Measurements from ENCODE around the gene OOEP. TPM values are rescaled to one million over a fixed set of nuclear protein-coding genes. Genes with fewer than 3 reads are reported as not detected.
"Not testable (repeated sequence)": the region's sequence is repeated elsewhere in the genome, so short reads cannot be mapped to it uniquely, and the experiment has no call there.

The OOEP gene
- total RNA-seq, 1 donor from 2014 or later = not detected

GRCh38 chr6:73395875-73396274 is 26.2 kb upstream of the OOEP start:
- Mint-ChIP-seq H3K36me3 (no peaks in the 10 kb centered on the region), H3K4me1 (no peaks in the 10 kb centered on the region), H3K9me3 (no peaks in the 10 kb centered on the region), H3K27ac (no peak overlapping the region), H3K4me3 (no peak overlapping the region), H3K27me3 (ENCODE audit: low read depth) (peaks cover 2% of the 10 kb centered on the region)
- TF ChIP-seq CTCF (IDR thresholded peaks at IDR 0.05; ENCODE audit: unreplicated experiment) = no peak
- DNase-seq (ENCODE audit: low spot score in 2 of 2, unreplicated experiment in 2 of 2) = no peak

GRCh38 chr6:73394577-73395354 is 25.1 kb upstream of the OOEP start, which contains the start of gene DDX43:
TSS of gene DDX43 (plus strand) at chr6:73394828. CDS start at chr6:73394906, 78 bp downstream.
- TF ChIP-seq CTCF (IDR thresholded peaks at IDR 0.05; ENCODE audit: unreplicated experiment) = no peak
- no peak within 1 kb of the TSS for H3K27ac Mint-ChIP-seq
- no peaks in the 10 kb centered on the region for H3K36me3 Mint-ChIP-seq
- no peak within 1 kb of the TSS for H3K4me3 Mint-ChIP-seq
- DNase-seq (ENCODE audit: low spot score in 2 of 2, unreplicated experiment in 2 of 2) = no peak
- no peaks in the 10 kb centered on the region for H3K9me3 Mint-ChIP-seq
- H3K27me3 Mint-ChIP-seq (ENCODE audit: low read depth) = peaks cover 2% of the 10 kb centered on the region
- no peaks in the 10 kb centered on the region for H3K4me1 Mint-ChIP-seq

- Mint-ChIP-seq H3K9me3 (no peaks in the 10 kb centered on the region), H3K27ac (no peak overlapping the region), H3K4me1 (peaks cover 2% of the 10 kb centered on the region), H3K4me3 (no peak overlapping the region), H3K36me3 (no peaks in the 10 kb centered on the region), H3K27me3 (ENCODE audit: low read depth) (peaks cover 4% of the 10 kb centered on the region)
- no peak for TF ChIP-seq CTCF (IDR thresholded peaks at IDR 0.05; ENCODE audit: unreplicated experiment)
- DNase-seq (ENCODE audit: low spot score in 2 of 2, unreplicated experiment in 2 of 2) = no peak
Observed at GRCh38 chr6:73393278-73393677, 23.6 kb upstream of the OOEP start.

- not testable (repeated sequence) for H3K4me3 Mint-ChIP-seq; DNase-seq (ENCODE audit: low spot score in 2 of 2, unreplicated experiment in 2 of 2); H3K9me3 Mint-ChIP-seq; H3K4me1 Mint-ChIP-seq; H3K27ac Mint-ChIP-seq; H3K36me3 Mint-ChIP-seq; H3K27me3 Mint-ChIP-seq (ENCODE audit: low read depth)
Observed at GRCh38 chr6:73392188-73392587, 22.5 kb upstream of the OOEP start.

GRCh38 chr6:73391675-73392074 is 22.0 kb upstream of the OOEP start:
- Mint-ChIP-seq H3K27ac (no peak overlapping the region), H3K9me3 (no peaks in the 10 kb centered on the region), H3K4me3 (no peak overlapping the region), H3K4me1 (peaks cover 2% of the 10 kb centered on the region), H3K36me3 (no peaks in the 10 kb centered on the region), H3K27me3 (ENCODE audit: low read depth) (peaks cover 6% of the 10 kb centered on the region)
- no peak for TF ChIP-seq CTCF (IDR thresholded peaks at IDR 0.05; ENCODE audit: unreplicated experiment)
- DNase-seq (ENCODE audit: low spot score in 2 of 2, unreplicated experiment in 2 of 2) = no peak

GRCh38 chr6:73389854-73390253 is 20.2 kb upstream of the OOEP start:
- H3K4me3 Mint-ChIP-seq = no peak overlapping the region
- H3K27ac Mint-ChIP-seq = no peak overlapping the region
- H3K4me1 Mint-ChIP-seq = peaks cover 2% of the 10 kb centered on the region
- H3K9me3 Mint-ChIP-seq = no peaks in the 10 kb centered on the region
- H3K36me3 Mint-ChIP-seq = no peaks in the 10 kb centered on the region
- no peak for DNase-seq (ENCODE audit: low spot score in 2 of 2, unreplicated experiment in 2 of 2)
- TF ChIP-seq CTCF (IDR thresholded peaks at IDR 0.05; ENCODE audit: unreplicated experiment) = no peak
- peaks cover 6% of the 10 kb centered on the region for H3K27me3 Mint-ChIP-seq (ENCODE audit: low read depth)

Measured in mesothelial cell of epicardium (in vitro differentiated cells).